GM18511 (cell line): ENCODE data around the gene PLCB2.

Experiments
- ATAC-seq: cut with Tn5 transposase; IDR thresholded peaks from one replicate; pipeline ENCODE4 v1.9.1; 2021; ENCODE audit warnings: mild to moderate bottlenecking, moderate library complexity; ENCODE audit not compliant: unreplicated experiment

PLCB2 gene

DNA sequence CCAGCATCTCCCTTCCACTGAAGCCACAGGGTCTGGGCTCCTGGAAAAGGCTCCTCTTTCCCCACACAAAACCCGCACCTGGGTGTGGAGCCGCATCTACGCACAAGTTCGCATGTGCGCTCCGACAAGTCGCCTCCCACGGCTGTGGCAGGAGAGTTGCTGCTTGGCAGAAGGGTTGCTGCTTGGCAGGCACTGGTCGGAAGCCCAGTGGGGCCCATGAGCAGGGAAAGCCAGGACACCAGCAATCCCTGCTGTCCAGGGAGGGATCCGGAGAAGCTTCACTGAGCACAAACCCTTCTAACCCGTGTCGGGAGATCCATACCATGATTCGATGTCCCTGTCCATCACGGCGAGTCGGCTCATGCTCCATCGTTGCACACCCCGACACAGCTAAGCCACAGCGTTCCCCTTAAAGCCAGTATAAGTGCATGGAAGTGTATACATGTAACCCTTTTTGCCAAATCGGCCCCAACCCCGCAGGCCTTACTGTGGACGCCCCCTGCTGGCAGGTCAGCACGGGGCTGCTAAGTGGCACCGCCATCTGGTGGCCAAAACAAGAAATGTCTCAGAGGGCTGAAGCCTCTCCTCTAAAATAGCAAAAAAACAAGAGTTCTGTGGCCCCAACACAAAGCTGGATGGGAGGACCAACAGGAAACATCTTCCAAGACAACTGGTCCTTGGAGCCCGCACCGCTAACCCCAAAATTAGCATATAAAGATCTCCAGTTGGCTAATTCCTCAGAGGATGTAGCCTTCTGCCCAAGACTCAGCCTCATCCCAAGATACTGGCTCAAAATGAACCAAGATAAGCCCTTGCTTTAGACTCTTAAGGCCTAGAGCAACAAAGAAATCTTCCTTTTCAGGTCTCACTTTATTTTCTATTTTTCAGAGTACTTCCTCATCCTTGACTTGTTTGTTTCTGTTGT, 33.1 kb downstream of the PLCB2 start:
- ATAC-seq, result no peak

- no peak for ATAC-seq
Observed at GRCh38 chr15:40273428-40273827, 34.3 kb downstream of the PLCB2 start.

DNA sequence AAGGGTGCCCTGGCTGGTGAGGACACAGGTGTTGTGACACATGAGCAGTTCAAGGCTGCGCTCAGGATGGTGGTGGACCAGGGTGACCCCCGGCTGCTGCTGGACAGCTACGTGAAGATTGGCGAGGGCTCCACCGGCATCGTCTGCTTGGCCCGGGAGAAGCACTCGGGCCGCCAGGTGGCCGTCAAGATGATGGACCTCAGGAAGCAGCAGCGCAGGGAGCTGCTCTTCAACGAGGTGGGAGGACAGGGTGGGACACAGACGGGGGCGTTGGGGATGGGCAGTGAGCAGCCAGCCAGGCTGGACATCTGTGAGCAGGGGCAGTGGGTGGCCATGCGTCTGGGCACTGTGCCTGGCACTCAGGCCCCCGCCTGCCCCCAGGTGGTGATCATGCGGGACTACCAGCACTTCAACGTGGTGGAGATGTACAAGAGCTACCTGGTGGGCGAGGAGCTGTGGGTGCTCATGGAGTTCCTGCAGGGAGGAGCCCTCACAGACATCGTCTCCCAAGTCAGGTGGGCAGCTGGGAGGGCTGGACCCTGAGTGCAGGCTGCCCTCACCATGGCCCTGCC, 35.2 kb downstream of the PLCB2 start:
- no peak for ATAC-seq

DNA sequence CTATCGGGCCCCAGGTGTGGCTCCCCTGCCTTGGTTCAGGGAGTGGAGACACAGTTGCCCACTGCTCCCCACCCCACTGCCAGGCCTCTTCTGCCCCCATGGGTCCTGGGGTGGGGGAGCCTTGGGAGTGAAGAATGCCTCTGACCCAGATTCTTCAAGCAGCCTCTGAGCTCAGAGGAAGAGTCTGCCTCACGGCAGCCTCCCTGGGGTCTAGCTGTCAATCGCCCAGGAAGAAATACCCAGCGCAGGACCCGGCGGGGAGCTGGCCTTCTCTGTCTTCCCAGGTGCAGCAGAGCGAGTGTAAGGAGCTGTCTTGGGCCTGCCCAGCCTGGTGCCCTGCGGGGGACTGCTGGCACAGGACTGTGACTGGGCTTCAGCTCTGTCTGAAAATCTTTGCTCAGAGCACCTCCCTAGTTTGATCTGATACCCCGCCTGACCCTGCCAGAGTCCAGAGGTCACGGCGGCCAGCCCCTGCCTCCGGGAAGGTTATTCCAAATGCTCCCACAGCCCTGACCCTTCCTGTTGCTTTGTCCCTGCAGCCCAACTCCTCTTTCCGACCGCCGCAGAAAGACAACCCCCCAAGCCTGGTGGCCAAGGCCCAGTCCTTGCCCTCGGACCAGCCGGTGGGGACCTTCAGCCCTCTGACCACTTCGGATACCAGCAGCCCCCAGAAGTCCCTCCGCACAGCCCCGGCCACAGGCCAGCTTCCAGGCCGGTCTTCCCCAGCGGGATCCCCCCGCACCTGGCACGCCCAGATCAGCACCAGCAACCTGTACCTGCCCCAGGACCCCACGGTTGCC, 35.9 kb downstream of the PLCB2 start:
- no peak for ATAC-seq

DNA sequence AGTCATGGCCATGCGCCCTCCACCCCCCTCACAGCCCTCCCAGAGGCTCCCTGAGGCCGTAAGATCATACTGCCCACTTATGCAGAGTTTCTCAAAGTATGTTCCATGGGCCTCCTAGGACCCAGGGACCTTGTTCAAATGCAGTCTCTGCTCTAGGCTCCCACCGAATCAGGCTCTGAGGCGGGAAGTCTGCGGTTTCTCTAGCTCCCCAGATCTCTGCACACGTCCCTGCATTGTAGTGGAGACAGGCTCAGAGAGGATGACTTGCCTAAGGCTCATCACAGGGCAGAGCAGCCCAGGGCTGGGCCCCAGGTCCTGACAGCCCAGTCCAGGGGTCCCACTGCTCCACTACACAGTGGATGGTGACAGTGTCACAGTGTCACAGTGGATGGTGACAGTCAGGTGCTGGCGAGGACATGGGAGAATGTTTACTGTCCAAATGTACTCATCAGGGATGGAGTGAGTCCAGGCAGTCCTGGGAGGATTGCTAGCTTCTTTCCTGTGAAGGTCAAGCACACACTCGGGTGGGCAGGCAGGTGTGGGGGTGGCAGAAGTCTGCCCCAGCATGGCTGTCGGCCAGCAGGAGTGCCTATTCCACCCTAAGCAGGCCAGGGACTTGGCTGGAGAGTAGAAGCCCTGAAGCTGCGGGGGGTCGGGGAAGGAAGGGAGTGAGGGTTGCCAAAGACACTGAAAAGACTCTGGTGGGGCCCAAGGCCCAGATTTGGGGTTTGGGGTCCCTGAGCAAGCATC, 37.3 kb downstream of the PLCB2 start:
- ATAC-seq, result no peak

DNA sequence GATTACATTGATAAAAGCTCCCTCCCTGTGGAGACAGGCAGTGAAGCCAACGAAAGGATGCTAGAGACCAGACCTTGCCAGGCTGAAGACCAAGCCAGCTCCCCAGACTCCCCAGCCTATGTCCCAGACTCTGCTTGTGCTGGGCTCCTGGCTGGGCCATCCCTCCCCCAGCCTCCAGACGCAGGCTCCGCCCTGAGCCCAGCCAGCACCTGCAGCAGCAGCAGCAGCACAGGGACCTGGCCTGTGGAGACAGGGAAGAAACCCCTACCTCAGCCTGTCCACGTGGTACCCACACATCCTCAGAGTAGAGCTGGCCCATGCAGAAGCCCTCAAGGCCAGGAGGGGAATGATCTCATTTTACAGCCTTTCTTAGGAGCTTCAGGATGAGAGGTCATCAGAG, 38.1 kb downstream of the PLCB2 start:
- ATAC-seq, result no peak

DNA sequence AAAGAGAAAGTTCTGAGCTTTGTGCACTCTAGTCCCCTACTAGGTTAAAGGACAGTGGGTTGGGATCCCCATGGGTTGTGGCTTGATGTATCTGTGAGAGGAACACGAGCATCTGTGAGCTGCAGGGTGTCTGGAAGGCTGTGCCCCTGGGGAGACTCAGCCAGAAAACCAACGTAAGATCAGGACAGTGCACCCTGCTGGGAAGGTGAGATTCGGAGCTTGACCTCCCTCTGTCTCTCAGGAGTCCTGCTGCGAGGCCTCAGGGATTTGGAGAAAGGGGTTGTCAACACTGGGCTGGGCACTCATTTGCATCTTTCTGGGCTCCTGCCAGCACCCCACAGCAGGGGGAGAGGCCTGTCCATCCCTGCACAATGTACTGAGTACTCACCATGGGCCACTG, 40.1 kb downstream of the PLCB2 start:
- ATAC-seq, result no peak

GRCh38 chr15:40266828-40267304, 40.9 kb downstream of the PLCB2 start:
- ATAC-seq, result no peak

GRCh38 chr15:40265875-40266274, 41.9 kb downstream of the PLCB2 start:
- ATAC-seq, result no peak

GRCh38 chr15:40265355-40265754, 42.4 kb downstream of the PLCB2 start:
- ATAC-seq, result no peak

GRCh38 chr15:40264321-40265153, 43.2 kb downstream of the PLCB2 start:
- no peak for ATAC-seq

DNA sequence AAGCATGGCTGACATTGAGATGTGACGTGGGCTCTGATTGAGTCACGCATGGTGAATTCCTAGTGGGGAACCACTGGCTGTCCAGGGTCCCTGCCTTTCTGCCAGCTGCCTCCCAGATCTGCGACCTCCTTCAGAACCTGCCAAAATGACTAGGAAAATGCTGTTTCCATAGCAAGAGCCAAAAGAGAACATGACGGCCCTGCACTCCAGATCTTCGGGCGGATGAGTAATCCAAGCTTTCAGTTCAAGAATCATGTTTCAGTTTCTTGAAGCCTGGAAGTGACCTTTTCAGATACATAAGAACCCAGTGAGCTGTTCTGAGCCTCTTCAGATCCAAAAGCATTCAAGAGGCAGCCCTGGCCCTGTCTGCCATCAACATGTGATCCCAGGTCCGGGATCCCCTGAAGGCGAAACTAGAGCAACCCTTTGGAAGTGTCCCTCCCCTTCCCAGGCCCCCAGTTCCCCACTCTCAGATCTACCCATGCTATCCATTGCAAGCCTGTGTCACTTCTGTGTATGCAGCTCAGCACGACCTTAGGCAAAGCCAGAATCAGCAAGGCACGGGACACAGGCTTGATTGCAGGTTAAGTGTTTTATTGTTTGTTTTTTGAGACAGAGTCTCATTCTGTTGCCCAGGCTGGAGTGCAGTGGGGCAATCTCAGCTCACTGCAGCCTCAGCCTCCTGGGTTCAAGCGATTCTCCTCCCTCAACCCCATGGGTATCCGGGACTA, 44.5 kb downstream of the PLCB2 start:
- no peak for ATAC-seq

DNA sequence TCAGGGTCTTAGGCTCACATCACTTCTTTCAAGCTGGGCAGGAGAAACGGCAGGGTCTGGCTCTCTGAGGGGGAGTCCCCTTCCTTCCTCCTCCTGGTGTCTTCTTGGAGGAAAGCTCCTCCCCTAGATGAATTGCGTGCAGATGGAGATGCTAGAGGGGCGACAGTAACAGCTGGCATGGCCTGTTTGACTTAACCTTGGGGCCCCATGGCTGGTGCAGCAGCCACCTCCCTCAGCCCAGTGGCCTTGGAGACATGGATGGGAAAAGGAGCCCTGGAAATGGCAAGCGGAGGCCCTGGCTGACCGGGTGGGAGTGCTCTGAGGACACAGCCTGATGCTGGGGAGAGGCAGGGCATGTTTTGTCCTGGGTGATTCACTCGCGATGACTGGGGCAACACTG, 48.7 kb downstream of the PLCB2 start:
- no peak for ATAC-seq

DNA sequence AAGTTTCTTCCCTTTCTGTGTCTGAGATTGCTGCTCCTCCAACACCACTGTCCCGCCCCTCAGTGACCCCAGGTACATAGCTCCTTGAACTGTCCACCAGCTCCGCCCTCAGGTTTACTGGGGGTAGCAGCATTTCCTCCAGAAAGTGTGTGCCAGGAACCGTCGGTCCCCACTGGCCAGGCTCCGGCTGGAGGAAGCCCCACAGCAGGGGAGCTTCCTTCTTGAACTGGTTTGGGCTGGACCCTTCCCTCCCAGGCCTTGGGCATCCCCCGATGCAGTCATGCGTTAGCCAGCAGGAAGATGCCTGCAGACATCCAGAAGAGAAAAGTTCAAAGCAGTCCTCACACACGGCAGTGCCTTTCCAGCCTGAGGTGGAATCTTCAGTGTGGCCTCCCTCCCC, 49.2 kb downstream of the PLCB2 start:
- no peak for ATAC-seq

- no peak for ATAC-seq
Observed at GRCh38 chr15:40257656-40258450, 49.9 kb downstream of the PLCB2 start.

GRCh38 chr15:40256638-40257235, 51.0 kb downstream of the PLCB2 start:
- ATAC-seq, result no peak

DNA sequence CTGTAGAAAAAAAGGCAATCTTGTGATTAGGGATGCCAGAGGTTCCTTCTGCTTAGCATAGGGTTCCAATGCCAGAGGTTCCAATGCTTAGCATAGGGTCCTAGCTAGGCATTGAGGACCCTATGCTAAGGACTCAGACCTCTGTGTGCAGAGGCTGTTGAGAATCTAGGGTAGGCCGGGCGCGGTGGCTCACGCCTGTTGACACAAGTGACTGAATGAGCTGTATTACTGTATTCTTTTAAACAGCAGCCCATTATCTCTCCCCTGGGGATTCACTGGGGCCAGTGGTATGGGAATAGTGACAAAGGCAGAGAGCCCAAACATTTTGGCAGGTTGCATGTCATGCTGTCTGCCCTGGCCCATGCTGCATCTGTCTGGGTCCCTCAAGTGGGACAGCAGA, 52.7 kb downstream of the PLCB2 start:
- no peak for ATAC-seq

DNA sequence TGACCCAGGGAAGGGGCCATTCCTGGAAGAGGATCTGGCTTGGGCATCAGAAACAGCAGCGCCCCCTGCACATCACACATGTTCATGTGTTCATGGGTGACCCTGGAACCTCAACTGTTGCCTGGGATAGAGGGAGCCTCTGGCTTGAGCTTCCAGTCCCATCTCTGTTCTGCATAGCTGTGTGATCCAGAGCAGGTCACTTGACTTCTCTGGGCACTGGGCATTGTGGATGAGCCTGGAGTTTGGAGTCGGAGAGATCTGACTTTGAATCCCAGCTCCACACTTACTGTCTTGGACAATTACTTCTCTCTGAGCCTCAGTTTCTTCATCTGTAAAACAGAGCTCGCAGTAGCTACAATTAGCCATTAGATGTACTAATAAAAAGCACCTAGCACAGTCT, 53.3 kb downstream of the PLCB2 start:
- no peak for ATAC-seq
